Measurements from ENCODE around the gene DCHS2.

DCHS2 gene

DNA sequence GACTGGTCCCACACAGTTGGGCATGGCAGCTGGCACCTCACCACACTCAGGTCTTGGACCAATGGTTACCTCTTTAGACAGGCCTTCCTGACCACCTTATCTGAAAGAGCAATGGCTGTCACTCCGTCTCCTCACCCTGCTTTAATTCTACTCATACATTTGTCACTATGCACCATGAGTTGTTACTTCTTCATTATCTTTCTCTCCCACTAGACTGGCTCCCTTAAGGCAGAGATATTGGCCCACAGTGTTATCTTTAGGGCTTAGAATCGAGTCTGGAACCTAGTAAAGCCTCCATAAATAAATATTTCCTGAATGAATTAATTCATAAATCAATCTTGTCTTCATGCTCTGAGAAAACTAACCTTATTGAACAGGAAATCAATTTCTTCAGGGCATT is 46.6 kb downstream of the DCHS2 start:
- DNase-seq (ENCODE audit: low spot score): no peak

DNA sequence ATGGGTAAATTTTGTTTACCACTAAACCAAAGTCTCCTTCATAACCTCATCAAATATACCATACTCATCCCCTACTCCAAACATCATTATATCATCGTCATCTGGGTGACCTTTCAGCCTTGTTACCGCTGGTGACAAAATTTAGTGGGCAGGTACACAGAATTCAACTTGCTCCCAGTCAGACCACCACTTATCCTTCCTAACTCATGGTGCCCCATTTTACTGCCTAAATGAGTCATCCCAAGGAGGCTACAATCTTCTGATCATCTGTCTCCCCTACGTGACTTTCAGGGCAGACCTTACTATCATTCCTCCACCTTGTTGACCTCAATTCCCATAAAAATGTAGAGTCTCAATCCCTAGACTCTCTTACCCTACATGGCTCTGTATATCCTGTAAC is 49.6 kb downstream of the DCHS2 start:
- DNase-seq (ENCODE audit: low spot score): no peak

DNA sequence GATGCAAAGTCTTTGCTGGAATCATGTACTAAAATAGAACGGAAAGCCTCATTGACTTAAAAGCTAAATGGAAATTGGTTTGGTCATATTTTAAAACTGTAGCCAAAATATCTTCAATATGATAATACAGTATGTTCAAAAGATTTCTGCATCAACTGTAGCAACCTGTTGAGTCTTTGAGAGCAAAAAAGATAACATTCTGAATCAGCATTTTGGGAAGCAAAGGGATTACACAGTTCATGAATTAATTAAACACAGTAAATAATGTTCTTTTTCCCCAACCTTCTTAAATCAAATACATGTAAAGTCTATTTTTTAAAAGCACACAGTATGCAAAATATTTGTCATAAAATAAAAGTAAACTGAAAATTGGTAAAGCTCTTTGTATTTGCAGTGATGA is 50.5 kb downstream of the DCHS2 start:
- DNase-seq (ENCODE audit: low spot score): no peak

DNA sequence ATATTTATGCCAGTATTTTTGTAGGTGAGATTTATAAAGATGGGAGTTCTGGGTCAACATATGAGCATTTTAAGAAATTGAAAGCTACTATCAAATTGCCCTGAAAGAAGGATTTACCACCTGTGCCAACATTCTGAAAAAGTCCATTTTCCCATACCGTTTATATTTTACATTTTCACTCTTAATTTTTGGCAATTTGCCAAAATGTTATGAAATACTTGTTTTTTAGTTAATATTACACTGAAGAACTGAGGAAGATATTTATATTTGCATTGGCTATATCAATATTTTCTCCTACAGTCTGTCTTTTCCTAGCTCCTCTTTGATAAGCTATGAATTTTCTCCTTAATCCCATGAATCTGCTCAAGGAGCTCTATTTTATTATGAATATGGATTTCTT is 52.4 kb downstream of the DCHS2 start:
- DNase-seq (ENCODE audit: low spot score): no peak

DNA sequence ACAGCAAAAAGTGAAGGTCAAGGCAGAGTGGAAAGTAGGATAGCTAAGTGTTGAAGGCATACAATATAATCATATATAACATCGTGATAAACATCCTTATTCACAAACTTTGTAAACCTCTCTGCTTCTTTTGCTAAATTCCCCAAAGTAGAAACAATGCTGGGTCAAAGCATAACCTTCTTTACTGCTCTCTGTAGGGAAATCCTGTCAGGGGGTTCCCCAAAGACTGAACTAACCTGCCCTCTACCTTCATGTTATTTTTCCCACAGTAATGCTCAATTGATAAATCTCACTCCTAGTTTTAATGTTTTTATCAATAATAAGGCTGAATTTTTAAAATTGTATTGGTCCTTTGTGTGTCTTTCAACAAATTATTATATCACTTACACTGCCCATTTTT is 55.7 kb downstream of the DCHS2 start:
- DNase-seq (ENCODE audit: low spot score): no peak

DNA sequence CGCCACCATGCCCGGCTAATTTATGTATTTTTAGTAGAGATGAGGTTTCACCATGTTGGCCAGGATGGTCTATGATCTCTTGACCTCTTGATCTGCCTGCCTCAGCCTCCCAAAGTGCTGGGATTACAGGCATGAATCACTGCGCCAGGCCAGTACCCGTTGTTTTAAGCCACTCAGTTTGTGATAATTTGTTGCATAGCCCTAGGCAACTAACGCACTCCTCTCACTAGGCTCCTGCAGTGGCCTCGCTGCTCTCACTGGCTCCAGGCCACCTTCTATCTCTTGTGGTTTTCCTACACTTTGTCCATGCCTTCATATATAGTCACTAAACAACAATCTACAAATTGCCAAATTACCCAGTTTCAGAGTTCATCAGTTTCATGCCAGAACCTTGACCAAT is 58.1 kb downstream of the DCHS2 start:
- DNase-seq (ENCODE audit: low spot score): no peak

DNA sequence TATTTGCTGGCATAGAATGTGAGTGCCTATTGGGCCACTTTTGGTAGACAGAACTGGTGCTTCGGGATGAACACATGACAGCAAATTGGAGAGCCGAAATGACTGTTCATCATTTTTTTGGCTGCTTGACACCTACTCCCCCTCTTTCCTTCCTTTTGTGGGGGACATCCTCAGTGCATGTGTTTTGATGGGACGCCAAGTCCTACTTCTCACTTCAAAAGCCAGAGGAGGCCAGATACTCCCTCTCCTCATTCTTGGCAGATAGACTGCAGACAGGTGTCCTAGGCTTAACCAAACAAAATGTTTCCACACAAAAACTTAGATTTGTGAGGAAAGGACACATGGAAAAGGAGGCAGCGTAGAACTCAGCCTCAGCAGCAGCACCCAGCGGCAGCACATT is 62.4 kb downstream of the DCHS2 start:
- DNase-seq (ENCODE audit: low spot score): no peak

DNA sequence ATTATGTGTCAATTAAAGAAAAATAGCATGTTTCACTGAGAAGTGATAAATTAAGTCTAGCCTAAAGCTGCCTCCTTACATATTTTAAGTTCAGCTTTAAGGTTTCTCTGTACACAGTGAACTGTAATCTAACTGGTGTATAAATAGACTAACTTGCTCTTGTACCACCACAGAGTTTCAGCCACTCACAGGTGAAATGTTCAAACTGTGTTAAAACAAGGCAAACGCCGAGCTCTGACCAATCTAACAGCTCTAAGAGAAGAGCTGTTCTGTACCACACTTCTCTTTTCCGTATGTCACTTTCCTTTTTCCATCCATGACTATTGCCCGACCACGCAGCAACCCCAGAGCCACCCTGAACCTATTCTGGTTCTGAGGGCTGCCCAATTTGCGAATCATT is 64.5 kb downstream of the DCHS2 start:
- DNase-seq (ENCODE audit: low spot score): no peak

DNA sequence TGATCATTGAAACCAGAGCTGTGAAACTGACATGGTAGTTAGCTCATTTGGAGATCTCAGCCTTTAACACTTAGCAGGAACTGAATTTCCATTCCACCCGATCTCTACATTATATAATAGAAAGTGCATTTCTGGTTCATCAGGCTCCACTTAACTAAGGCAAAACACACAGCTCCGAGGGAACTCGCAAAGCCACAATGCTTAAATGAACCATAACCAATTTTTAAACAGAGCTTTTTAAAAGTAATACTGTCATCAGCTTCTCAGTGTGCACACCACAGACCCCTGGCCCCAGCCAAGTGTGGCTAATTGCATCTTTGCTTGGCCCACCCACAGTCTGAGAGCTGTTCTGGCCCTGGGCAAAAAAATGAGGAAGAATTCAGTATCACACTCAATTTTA is 66.1 kb downstream of the DCHS2 start:
- no peak for DNase-seq (ENCODE audit: low spot score)

DNA sequence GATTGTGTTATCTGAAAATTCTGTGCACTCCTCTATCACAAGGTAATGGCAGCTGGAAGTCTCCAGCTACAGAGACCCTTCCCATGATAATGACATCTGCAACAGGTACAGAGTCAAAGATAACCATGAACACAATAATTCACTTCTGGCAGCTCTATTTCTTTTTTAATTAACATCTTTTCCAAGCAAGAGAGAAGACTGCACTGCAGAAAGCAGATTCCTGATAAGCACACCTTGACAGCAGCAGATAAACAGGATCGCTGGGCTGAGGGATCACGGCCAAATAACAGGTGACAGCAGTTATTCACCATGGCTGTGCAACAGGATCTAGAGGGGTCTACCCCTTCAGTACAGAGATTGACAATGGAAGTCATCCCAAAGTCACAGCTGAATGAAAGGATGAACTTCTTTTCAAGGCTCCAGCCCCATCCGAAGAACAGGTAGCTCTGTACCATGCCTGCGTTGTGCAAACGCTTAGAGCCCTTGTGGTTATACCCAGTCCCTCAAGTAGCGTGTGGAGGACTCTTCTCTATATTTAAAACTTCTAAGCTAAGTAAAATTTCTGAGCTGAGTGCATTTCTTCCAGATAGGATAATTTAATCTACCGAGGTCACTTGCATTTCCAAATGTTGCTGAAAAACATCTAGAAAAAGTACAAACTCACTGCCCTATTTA is 66.7 kb downstream of the DCHS2 start:
- no peak for DNase-seq (ENCODE audit: low spot score)

DNA sequence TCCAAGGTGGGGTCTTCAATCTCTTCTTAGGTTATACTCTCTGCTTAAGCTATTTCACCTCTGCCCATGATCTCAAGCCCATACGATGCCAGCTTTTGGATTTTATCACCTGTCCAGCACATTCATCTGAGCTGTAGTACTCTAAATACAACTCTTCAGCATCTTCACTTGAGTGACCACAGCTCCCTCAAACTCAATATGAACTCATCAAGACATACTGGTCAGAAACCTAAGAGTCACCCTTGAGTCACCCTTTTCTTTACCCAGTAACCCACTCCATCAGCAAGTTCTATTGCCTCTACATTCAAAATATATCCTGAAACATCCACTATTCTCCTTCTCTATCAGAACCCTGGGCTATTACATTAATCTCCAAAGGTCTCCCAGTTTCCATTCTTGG is 69.4 kb downstream of the DCHS2 start:
- DNase-seq (ENCODE audit: low spot score): no peak

DNA sequence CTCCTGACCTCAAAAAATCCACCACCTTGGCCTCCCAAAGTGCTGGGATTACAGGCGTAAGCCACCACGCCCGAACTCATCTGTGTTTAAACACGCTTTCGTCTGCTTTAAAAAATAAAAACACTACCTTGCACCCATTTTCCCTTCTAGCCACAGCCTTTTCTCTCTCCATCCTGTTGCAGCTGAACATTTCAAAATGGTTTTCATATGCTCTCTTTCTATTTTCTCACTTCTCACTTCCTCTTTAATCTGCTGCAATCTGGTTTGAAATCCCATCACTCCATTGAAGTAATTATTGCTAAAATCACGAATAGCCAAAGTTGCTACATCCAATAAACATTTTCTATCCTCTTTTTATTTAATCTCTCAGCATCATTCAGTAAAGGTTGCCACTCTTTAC is 70.0 kb downstream of the DCHS2 start:
- peak; percentile 13 for DNase-seq (ENCODE audit: low spot score)

DNA sequence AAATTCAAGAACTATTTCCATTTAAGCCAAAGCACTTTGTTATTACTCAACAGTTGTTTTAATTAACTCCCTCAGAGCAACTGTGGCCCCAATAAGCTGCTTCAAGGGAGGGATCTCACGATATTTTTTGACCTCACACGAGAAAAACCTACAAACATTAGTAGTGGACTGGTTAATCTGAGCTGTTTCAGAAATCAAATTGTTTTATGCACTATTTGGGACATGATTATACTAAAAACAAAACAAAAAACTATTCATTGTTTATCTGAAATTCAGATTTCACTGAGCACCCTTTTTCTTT is 74.3 kb downstream of the DCHS2 start:
- DNase-seq (ENCODE audit: low spot score): peak; percentile 43

DNA sequence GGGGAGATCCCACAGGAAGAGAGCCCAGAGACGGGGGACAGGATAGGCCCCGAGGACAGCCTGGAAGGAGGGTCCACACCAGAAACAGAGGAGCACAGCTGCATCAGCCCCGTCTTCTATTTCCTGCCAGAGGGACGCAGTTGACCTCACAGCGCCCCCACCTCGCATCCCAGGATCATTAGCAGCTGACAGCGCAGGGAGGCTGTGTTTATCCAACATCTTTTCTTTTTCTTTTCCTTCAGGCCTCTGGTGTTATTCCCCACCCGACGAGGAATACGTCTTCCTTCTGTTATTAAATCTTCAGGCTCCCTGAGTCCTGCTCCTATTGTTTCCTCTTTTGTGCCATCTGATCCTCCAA is 75.4 kb downstream of the DCHS2 start:
- no peak for DNase-seq (ENCODE audit: low spot score)

DNA sequence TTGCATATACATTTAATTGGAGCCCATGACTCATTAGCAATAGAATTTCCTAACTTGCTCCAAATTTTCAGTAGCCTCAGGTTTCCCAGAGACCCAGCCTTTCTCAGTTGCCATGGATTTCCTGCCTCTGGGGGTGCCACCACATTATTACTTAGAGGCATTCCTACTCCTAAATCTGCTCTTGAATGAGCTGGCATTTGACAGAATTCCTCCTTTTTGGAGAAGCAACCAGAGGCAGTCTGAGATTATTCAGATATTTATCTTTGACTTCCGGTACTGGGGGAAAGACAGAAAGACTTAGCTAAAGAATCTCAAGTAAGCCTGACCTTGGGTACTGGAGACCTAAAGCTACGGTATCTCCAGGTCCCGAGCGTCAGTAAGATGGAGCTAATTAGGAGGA is 76.3 kb downstream of the DCHS2 start:
- no peak for DNase-seq (ENCODE audit: low spot score)

DNA sequence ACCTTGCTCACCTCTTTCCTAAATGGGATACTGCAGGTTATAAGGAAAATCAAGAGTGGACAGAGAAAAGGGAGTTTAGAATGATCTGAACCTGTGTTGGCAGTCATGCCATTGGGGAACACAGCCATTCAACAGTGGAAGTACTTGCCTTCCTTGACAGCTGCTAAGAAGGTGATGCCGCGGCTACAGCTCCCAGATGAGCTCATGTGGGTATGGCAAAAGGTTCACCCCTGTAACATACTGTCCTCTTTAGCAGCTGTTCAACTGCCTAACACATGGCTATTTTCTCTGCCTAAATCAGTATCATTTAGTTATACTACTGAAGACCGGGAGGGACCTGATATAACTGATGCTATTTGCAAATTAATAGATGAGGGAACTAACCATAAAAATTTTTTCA is 76.8 kb downstream of the DCHS2 start:
- DNase-seq (ENCODE audit: low spot score): no peak

DNA sequence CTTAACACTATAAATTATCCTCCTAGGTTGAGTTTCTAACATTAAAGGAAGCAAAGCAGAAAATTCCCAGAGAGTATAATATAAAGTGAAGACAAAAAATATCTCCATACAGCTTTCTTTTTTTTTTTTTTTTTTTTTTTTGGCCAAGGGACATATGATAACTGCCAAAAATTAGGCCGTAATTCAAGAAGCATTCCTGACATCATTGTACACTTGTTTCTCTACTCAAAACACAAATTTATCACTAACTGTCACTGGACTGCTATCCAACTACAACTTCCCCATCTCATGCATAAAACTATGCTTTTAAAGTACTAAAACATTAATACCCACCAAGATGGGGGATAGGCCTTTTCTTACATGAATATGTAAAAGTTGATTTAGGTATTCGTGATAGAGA is 77.2 kb downstream of the DCHS2 start:
- no peak for DNase-seq (ENCODE audit: low spot score)

DNA sequence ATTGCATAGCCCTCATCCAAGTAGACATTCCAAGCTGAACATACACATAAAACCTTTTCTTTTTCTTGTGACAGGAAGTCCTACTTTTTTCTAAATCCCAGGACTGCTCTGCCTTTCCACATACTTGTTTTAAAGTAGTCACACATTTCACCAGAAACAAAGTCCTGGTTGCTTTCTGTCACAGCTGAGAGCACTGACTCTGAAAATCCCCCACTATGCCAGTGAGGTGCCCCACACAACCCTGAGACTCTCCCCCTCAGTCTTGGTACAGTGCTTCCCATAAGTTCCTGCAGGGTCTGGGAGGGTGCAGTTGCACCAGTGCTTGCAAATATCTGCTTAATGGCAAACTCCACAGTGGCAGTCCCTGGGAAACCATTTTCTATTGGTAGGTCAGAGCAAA is 84.2 kb downstream of the DCHS2 start:
- DNase-seq (ENCODE audit: low spot score): no peak

DNA sequence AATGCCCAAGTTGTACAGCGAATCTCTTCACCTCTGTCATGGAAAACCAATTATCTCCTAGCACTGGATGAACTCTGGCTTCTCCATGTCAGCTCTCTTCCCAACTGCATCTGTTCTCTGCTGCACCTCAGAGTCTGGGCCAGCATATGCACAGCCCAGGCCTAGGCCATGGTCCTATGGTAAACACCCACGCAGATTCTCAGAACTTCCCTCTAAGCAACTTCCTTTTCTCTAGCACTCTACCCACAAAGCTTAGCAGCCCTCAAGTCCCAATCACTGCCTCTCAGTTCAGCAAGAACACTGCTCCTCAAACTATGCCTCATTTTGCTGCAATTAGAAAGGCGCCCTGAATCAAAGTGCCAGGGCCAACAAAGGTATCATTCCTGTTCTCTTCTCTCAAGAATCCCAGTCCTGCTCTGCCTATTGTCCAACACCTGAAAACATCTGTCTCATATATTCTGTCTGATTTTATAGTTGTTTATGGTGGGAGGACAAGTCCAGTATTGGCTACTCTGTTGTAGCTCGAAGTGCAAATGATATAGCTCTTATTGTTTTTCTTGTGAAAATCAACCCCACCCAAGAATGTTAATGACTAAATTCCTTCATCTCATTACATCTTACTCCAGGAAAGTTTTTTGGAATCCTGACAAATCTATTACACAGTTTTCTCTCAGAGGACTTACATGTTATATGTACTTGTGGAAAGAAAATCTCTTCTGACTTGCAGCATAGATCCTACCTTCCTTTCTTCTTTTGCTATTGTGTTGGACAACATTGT is 85.4 kb downstream of the DCHS2 start:
- no peak for DNase-seq (ENCODE audit: low spot score)

DNA sequence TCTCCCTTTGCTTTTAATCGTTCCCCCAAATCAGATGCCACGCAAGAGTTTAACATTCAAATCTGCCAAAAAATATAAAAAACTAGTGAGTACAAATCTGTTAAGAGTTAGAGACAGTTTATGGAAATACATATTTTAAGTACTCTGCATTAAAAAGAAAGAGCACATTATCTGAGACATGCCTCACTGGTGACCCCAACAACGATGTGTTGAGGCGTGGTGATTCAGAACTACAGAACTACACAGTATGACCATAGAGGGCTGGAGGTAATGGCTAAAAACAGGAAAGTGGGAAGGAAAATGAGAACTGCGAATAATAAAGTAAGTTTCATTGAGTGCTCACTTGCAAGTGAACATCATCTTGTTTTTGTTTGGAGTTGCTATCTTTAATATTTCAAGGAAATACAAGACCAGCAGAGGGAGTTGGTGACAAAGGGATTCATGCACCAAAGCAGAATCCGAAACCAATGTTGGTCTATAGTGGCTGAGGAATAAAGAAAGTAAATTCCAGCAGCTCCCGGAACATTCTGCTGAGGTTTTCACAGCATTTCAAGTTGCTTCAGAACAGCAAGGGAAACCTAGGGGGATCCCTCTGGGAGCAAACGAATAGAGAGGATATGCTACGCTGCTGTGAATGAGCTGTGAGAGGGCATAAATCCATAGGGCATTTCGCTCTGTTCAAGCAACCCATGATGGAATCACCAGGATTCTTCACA is 92.2 kb downstream of the DCHS2 start:
- DNase-seq (ENCODE audit: low spot score): peak; percentile 8

DNA sequence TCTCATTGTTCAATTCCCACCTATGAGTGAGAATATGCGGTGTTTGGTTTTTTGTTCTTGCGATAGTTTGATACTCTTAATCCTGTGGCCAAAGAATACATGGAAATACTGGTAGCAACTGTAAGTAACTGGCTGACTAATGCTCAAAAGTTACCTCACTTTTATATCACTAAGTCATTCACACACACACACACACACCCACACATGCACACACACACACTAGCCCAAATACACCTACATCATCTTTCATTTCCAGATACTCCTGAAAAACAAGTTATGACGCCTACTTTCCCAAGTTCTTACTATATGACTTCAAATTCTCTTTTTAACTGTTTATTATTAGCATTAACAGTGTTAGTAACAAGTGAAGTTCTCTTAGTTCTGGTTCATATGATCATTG is 101.3 kb downstream of the DCHS2 start:
- DNase-seq (ENCODE audit: low spot score): no peak

DNA sequence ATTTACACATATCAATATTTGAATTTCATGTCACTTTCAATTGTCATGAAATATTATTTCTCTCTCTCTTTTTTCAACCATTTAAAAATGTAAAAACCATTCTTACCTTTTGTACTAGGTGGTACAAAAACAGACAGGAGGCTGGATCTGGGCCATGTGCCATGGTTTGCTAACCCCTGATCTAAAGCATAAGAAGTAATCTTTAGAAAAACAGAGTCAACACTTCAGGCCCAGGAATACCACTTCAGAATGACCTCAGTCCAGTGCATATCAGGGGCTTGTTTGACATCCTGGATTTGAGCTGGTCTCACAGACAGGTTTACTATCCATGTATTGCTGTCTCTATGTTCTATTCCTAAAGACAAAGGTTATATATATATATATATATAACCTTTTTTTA is 102.5 kb downstream of the DCHS2 start:
- no peak for DNase-seq (ENCODE audit: low spot score)

DNA sequence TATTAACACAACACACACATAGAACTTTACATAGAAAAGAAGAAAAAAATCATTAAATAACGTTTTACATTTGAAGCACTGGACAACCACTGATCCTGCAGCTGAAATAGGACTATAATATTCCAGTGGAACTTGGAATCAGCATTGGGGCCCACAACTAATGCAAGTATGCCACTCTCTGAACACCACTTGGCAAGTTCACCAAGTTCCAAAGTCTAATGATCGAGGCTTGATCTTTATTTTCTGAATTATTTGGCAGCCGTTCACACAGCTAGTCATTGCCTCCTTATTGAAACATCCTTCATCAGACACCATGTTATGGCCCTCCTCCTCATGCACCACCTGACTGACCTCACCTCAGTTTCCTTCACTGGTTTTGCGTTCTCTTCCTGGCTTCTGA is 107.6 kb downstream of the DCHS2 start:
- no peak for DNase-seq (ENCODE audit: low spot score)

DNA sequence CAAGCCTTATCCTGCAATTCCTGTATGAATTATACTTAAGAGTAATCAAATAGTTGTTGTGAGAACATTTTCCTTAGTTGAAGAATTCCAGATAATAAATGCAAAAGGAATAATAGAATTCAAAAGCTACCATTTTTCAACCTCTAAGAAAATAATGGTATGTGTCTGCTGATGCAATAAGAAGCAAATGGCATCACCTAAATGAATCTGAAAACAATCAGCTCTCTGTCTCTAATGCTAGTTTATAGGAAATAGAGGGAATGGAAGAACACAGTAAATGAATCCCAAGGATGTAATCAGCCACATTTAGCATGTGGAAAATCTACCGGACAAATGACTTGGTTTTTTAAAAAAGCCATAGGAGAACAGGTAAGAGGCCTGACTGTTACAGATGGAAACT is 115.1 kb downstream of the DCHS2 start:
- no peak for DNase-seq (ENCODE audit: low spot score)
